ENCODE measurements around the gene LRRC36.

DNA sequence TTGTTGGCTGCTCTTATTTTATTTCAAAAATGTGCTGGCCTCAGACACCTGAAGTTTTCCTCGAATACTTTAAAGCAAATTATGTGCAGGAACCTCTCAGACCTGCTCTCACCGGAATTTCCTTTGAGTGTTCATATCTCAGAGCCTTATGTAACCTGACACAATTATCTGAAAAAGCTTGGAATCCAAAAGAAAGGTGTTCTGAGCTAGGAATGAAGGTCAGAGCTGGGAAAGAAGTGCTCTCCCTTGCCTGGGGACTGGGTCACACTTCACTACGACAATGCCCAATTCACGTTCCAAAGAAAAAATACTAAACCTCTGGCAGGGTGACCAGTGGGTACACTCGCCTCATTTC is 97.6 kb downstream of the LRRC36 start:
- TF ChIP-seq, protein P1, sequence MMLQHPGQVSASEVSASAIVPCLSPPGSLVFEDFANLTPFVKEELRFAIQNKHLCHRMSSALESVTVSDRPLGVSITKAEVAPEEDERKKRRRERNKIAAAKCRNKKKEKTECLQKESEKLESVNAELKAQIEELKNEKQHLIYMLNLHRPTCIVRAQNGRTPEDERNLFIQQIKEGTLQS (IDR thresholded peaks at IDR 0.05; ENCODE audit: insufficient read depth, low read depth, low read length), result no peak
- TF ChIP-seq SP1 (IDR thresholded peaks at IDR 0.05; ENCODE audit: low read depth, low read length) (no peak), FOSL1 (IDR thresholded peaks at IDR 0.05; ENCODE audit: insufficient read depth, low read depth, low read length) (no peak), POLR2A (IDR thresholded peaks at IDR 0.05; ENCODE audit: control extremely low read depth in 1 of 2, low read depth in 2 of 2, low read length in 2 of 2) (no peak), RFX5 (IDR thresholded peaks at IDR 0.05; ENCODE audit: borderline replicate concordance, low read depth, low read length) (no peak)
- TF ChIP-seq, protein P2, sequence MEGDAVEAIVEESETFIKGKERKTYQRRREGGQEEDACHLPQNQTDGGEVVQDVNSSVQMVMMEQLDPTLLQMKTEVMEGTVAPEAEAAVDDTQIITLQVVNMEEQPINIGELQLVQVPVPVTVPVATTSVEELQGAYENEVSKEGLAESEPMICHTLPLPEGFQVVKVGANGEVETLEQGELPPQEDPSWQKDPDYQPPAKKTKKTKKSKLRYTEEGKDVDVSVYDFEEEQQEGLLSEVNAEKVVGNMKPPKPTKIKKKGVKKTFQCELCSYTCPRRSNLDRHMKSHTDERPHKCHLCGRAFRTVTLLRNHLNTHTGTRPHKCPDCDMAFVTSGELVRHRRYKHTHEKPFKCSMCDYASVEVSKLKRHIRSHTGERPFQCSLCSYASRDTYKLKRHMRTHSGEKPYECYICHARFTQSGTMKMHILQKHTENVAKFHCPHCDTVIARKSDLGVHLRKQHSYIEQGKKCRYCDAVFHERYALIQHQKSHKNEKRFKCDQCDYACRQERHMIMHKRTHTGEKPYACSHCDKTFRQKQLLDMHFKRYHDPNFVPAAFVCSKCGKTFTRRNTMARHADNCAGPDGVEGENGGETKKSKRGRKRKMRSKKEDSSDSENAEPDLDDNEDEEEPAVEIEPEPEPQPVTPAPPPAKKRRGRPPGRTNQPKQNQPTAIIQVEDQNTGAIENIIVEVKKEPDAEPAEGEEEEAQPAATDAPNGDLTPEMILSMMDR (IDR thresholded peaks at IDR 0.05; ENCODE audit: control extremely low read depth in 1 of 3, insufficient read depth in 1 of 3, low read depth in 1 of 3, low read length in 3 of 3), result no peak
